ENCODE measurements around the gene THBS4.

Gene THBS4

DNA sequence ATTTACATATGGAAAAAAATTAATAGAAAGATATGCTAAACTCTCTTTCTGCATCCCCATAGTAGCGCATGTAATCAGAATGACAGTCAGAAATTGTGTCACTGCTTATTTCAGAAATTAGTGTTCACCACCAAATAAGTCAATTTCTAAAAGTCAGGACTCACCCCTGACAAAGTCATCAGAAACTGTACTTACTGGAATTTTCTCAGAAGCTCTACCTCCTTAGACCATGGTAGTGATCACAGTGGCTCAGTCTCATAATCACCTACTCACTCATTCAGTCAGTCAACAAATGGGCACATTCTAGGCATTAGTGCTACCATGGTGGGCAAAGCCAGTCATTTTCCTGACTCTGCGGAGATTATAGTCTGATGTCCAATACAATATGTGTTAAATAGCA is 22.0 kb downstream of the THBS4 start:
- FAIRE-seq (no peak), DNase-seq (ENCODE audit: insufficient read length, low spot score) (no peak)
- TF ChIP-seq POLR2A (IDR thresholded peaks at IDR 0.05; ENCODE audit: low read depth, low read length) (no peak), PAX5 (IDR thresholded peaks at IDR 0.05; ENCODE audit: insufficient read depth, low read length, severe bottlenecking) (no peak), TAF1 (IDR thresholded peaks at IDR 0.05; ENCODE audit: low read depth, low read length) (no peak), POU2F2 (IDR thresholded peaks at IDR 0.05; ENCODE audit: low read depth, low read length) (no peak), POLR2AphosphoS5 (IDR thresholded peaks at IDR 0.05; ENCODE audit: low read depth, low read length) (no peak), SPI1 (IDR thresholded peaks at IDR 0.05; ENCODE audit: low read depth, low read length) (no peak)

DNA sequence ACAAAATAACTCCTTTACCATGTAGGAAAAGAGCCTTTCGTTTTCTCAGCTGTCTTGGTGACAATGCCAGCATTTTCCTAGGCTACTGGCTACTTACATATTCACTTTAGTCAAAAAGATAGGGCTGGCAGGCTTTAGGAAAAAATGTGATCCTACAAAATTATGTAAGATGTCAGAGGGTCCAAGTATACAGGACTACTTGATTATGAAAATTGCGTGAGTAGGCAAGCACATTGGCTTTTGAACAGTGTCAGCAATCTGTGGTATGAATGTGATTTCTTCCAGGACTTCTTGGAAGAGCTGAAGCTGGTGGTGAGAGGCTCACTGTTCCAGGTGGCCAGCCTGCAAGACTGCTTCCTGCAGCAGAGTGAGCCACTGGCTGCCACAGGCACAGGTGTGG is 22.8 kb downstream of the THBS4 start:
- TF ChIP-seq TAF1 (IDR thresholded peaks at IDR 0.05; ENCODE audit: low read depth, low read length) (no peak), POU2F2 (IDR thresholded peaks at IDR 0.05; ENCODE audit: low read depth, low read length) (no peak), SPI1 (IDR thresholded peaks at IDR 0.05; ENCODE audit: low read depth, low read length) (no peak), POLR2AphosphoS5 (IDR thresholded peaks at IDR 0.05; ENCODE audit: low read depth, low read length) (no peak), POLR2A (IDR thresholded peaks at IDR 0.05; ENCODE audit: low read depth, low read length) (no peak), PAX5 (IDR thresholded peaks at IDR 0.05; ENCODE audit: insufficient read depth, low read length, severe bottlenecking) (no peak)
- DNase-seq (ENCODE audit: insufficient read length, low spot score): no peak
- no peak for FAIRE-seq

DNA sequence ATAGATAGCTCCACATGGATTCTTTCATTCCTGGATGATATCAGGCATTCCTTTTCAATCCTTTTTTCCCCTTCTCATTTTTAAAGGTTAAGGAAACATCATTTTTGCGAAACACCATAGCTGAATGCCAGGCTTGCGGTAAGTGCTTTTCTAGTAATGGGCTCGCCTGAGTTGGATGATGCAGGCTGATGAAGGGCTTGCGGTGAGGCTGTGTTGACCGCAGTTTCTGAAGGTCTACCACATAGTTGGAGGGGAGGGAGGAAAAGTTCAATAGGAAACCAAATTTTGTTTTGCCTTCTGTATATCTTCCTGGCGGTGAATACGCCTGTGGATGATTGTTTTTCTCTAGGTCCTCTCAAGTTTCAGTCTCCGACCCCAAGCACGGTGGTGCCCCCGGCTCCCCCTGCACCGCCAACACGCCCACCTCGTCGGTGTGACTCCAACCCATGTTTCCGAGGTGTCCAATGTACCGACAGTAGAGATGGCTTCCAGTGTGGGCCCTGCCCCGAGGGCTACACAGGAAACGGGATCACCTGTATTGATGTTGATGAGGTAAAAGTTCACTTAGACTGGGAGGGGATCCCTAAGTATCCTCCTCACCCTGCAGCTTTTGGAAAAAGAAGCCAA is 24.3 kb downstream of the THBS4 start:
- no peak for TF ChIP-seq POLR2AphosphoS5 (IDR thresholded peaks at IDR 0.05; ENCODE audit: low read depth, low read length)
- TF ChIP-seq POU2F2 (IDR thresholded peaks at IDR 0.05; ENCODE audit: low read depth, low read length): no peak
- no peak for TF ChIP-seq TAF1 (IDR thresholded peaks at IDR 0.05; ENCODE audit: low read depth, low read length)
- no peak for TF ChIP-seq PAX5 (IDR thresholded peaks at IDR 0.05; ENCODE audit: insufficient read depth, low read length, severe bottlenecking)
- no peak for TF ChIP-seq SPI1 (IDR thresholded peaks at IDR 0.05; ENCODE audit: low read depth, low read length)
- no peak for TF ChIP-seq POLR2A (IDR thresholded peaks at IDR 0.05; ENCODE audit: low read depth, low read length)
- no peak for FAIRE-seq
- no peak for DNase-seq (ENCODE audit: insufficient read length, low spot score)

GRCh38 chr5:80060966-80061365 is 25.8 kb downstream of the THBS4 start:
- no peak for TF ChIP-seq POU2F2 (IDR thresholded peaks at IDR 0.05; ENCODE audit: low read depth, low read length)
- TF ChIP-seq PAX5 (IDR thresholded peaks at IDR 0.05; ENCODE audit: insufficient read depth, low read length, severe bottlenecking): no peak
- no peak for TF ChIP-seq POLR2AphosphoS5 (IDR thresholded peaks at IDR 0.05; ENCODE audit: low read depth, low read length)
- no peak for TF ChIP-seq SPI1 (IDR thresholded peaks at IDR 0.05; ENCODE audit: low read depth, low read length)
- TF ChIP-seq TAF1 (IDR thresholded peaks at IDR 0.05; ENCODE audit: low read depth, low read length): no peak
- TF ChIP-seq POLR2A (IDR thresholded peaks at IDR 0.05; ENCODE audit: low read depth, low read length): no peak
- DNase-seq (ENCODE audit: insufficient read length, low spot score): no peak
- no peak for FAIRE-seq

GRCh38 chr5:80061547-80061946 is 26.4 kb downstream of the THBS4 start:
- DNase-seq (ENCODE audit: insufficient read length, low spot score) (no peak), FAIRE-seq (no peak)
- TF ChIP-seq TAF1 (IDR thresholded peaks at IDR 0.05; ENCODE audit: low read depth, low read length): no peak
- TF ChIP-seq POLR2A (IDR thresholded peaks at IDR 0.05; ENCODE audit: low read depth, low read length): no peak
- TF ChIP-seq POLR2AphosphoS5 (IDR thresholded peaks at IDR 0.05; ENCODE audit: low read depth, low read length): no peak
- TF ChIP-seq SPI1 (IDR thresholded peaks at IDR 0.05; ENCODE audit: low read depth, low read length): no peak
- TF ChIP-seq PAX5 (IDR thresholded peaks at IDR 0.05; ENCODE audit: insufficient read depth, low read length, severe bottlenecking): no peak
- TF ChIP-seq POU2F2 (IDR thresholded peaks at IDR 0.05; ENCODE audit: low read depth, low read length): no peak

GRCh38 chr5:80064124-80064523 is 29.0 kb downstream of the THBS4 start:
- TF ChIP-seq POLR2AphosphoS5 (IDR thresholded peaks at IDR 0.05; ENCODE audit: low read depth, low read length): no peak
- TF ChIP-seq POLR2A (IDR thresholded peaks at IDR 0.05; ENCODE audit: low read depth, low read length): no peak
- no peak for TF ChIP-seq TAF1 (IDR thresholded peaks at IDR 0.05; ENCODE audit: low read depth, low read length)
- TF ChIP-seq PAX5 (IDR thresholded peaks at IDR 0.05; ENCODE audit: insufficient read depth, low read length, severe bottlenecking): no peak
- no peak for TF ChIP-seq POU2F2 (IDR thresholded peaks at IDR 0.05; ENCODE audit: low read depth, low read length)
- no peak for TF ChIP-seq SPI1 (IDR thresholded peaks at IDR 0.05; ENCODE audit: low read depth, low read length)
- FAIRE-seq (no peak), DNase-seq (ENCODE audit: insufficient read length, low spot score) (no peak)

DNA sequence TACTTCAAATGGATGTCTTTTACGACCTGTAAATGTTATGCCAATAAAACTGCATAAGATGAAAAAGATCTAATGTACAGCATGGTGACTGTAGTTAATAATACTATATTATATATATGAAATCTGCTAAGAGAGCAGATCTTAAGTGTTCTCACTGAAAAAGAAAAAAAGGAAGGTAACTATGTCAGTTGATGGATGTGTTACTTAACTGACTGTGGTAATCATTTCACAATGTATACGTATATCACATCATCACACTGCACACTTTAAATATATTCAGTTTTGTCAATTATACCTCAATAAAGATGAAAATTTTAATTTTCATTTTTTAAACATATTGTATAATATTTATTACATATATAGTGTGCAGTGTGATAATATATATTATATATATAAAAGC is 31.9 kb downstream of the THBS4 start:
- no peak for TF ChIP-seq POLR2AphosphoS5 (IDR thresholded peaks at IDR 0.05; ENCODE audit: low read depth, low read length)
- no peak for TF ChIP-seq PAX5 (IDR thresholded peaks at IDR 0.05; ENCODE audit: insufficient read depth, low read length, severe bottlenecking)
- no peak for TF ChIP-seq POU2F2 (IDR thresholded peaks at IDR 0.05; ENCODE audit: low read depth, low read length)
- TF ChIP-seq TAF1 (IDR thresholded peaks at IDR 0.05; ENCODE audit: low read depth, low read length): no peak
- DNase-seq (ENCODE audit: insufficient read length, low spot score) (no peak), FAIRE-seq (no peak)

DNA sequence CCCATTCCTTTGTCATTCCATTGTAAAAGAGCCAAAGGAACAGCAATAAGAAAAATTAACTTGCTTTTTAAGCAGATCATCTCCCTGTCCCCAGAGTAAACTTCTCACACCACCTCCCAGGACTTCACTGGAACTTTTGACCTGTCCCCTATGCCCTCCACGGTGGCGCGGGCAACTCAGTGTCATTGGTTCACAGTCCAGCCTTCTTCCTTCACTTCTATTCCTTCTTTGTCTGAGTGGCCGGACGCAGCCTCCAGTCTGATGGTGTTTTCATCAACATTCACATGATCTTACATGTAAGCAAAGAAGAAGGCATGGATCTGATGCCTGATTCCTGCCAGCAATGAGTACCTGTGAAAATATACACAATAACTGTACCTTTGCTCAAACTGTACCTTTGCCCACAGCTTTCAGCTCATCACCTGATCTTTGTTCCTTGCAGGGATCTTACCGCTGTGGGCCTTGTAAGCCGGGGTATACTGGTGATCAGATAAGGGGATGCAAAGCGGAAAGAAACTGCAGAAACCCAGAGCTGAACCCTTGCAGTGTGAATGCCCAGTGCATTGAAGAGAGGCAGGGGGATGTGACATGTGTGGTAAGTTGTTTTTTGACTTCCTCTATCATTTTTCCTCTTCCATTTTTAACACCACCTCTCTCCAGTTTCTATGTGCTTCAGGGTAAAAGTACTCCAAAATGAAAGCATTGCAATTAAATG is 32.5 kb downstream of the THBS4 start:
- DNase-seq (ENCODE audit: insufficient read length, low spot score): no peak
- FAIRE-seq: no peak
- TF ChIP-seq POLR2A (IDR thresholded peaks at IDR 0.05; ENCODE audit: low read depth, low read length) (no peak), POU2F2 (IDR thresholded peaks at IDR 0.05; ENCODE audit: low read depth, low read length) (no peak), POLR2AphosphoS5 (IDR thresholded peaks at IDR 0.05; ENCODE audit: low read depth, low read length) (no peak), PAX5 (IDR thresholded peaks at IDR 0.05; ENCODE audit: insufficient read depth, low read length, severe bottlenecking) (no peak), SPI1 (IDR thresholded peaks at IDR 0.05; ENCODE audit: low read depth, low read length) (no peak), TAF1 (IDR thresholded peaks at IDR 0.05; ENCODE audit: low read depth, low read length) (no peak)

DNA sequence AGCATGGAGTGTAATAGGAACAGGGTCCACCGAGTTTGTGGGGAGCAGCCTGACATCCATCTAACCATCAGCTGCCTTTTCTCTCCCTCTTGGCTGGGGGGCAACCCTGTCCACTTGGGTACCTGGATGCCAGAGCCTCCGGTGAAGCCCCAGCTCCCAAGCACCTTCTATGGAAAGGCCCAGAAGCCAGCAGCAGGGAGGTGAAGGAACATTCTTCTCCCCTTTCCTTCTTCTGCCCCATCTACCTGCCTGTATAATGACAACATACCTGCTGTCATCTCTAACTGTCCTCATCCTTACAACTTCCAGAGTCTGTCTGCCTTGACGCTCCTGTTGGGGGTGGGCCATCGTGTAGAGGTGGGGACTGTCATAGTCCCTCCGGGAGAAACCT is 33.1 kb downstream of the THBS4 start:
- no peak for FAIRE-seq
- DNase-seq (ENCODE audit: insufficient read length, low spot score): no peak
- TF ChIP-seq PAX5 (IDR thresholded peaks at IDR 0.05; ENCODE audit: insufficient read depth, low read length, severe bottlenecking): no peak
- TF ChIP-seq POU2F2 (IDR thresholded peaks at IDR 0.05; ENCODE audit: low read depth, low read length): no peak
- TF ChIP-seq POLR2A (IDR thresholded peaks at IDR 0.05; ENCODE audit: low read depth, low read length): no peak
- no peak for TF ChIP-seq POLR2AphosphoS5 (IDR thresholded peaks at IDR 0.05; ENCODE audit: low read depth, low read length)
- no peak for TF ChIP-seq SPI1 (IDR thresholded peaks at IDR 0.05; ENCODE audit: low read depth, low read length)
- TF ChIP-seq TAF1 (IDR thresholded peaks at IDR 0.05; ENCODE audit: low read depth, low read length): no peak
